Activated naive CD4-positive, alpha-beta T cell treated with anti-CD3 and anti-CD28 coated beads, Interleukin-2, amount 50 U/mL, for 16 hours (primary cell): ENCODE data around the gene DISC1.

Experiments
- DNase-seq: peaks from one replicate; pipeline ENCODE4 v3.0.0-alpha.2; 2020

DISC1 gene

GRCh38 chr1:231828182-231828920 is 201.8 kb downstream of the DISC1 start:
- no peak for DNase-seq

DNA sequence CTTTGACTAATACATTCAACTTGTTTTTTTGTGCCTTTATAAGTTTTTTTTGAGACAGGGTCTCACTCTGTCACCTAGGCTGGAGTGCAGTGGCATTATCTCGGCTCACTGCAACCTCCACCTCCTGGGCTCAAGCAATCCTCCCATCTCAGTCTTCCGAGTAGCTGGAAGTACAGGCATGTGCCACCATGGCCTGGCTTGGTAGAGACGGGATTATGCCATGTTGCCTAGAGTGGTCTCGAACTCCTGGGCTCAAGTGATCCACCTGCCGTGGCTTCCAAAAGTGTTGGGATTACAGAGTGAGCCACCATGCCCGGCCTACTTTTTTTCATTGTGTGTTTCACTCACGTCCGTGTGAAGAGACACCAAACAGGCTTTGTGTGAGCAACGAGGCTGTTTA is 202.7 kb downstream of the DISC1 start:
- no peak for DNase-seq

GRCh38 chr1:231836227-231836893 is 209.8 kb downstream of the DISC1 start:
- no peak for DNase-seq

GRCh38 chr1:231838521-231838920 is 211.9 kb downstream of the DISC1 start:
- no peak for DNase-seq

DNA sequence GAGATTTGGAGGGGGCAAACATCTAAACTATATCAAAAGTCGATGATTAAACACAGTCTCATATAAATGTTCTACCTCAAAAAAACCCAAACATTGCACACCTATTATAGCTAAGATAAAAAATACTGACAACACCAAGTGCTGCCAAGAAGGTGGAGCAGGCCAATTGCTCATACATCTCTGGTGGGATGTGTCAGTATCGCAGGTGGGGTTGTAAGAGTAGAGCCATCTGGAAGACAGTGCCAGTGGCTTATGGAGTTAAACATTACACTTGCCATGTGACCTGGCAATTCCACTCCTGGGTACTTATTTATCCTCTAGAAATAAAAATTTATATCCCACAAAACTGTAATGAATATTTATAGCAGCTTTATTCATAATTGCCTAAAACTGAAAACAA is 213.4 kb downstream of the DISC1 start:
- no peak for DNase-seq

DNA sequence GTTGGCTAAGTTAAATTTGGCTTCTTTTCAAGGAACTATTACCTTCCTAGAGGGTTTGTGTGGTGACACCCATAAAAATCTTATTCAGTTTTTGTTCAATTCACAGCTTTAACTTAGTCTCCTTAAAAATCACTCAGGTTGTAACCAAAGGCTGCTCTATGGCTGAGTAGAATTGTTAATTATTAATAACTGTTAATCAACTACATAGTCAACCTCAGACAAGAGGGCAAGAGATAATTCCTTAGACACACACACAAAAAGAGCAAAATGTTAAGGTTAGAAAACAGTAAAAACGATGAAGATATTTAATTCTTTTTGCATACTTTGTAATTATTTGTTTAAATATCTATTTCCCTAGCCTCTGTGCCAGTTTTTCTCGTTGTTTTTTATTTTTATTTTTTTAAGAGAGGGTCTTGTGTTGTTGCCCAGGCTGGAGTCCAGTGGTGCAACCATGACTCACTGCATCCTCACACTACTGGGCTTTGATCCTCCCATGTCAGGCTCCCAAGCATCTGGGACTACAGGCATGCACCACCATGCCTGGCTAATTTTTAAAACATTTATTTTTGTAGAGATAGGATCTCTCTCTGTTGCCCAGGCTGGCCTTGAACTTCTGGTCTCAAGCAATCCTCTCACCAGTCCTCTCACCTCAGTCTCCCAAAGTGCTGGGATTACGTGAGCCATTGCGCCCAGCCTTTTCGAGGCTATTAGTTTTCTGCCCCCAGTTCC is 215.2 kb downstream of the DISC1 start:
- DNase-seq, result no peak

DNA sequence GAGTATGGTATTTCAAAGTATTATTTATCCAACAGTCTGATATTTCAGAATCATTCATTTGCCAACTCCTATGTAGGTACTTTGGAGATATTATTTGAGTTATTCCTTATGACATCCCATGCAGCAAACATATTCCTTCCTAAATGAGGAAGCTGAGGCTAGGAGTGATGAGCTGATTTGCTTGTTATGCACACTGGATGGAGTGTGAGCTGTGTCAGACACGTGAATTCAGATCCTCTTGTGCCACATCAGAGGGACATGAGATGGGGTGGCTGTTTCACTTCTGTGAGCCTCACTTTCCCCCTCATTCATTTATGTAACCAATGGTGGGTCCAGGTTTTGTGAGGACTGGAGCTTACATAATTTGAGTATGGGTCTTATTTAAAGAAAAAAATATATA is 215.9 kb downstream of the DISC1 start:
- DNase-seq, result no peak

DNA sequence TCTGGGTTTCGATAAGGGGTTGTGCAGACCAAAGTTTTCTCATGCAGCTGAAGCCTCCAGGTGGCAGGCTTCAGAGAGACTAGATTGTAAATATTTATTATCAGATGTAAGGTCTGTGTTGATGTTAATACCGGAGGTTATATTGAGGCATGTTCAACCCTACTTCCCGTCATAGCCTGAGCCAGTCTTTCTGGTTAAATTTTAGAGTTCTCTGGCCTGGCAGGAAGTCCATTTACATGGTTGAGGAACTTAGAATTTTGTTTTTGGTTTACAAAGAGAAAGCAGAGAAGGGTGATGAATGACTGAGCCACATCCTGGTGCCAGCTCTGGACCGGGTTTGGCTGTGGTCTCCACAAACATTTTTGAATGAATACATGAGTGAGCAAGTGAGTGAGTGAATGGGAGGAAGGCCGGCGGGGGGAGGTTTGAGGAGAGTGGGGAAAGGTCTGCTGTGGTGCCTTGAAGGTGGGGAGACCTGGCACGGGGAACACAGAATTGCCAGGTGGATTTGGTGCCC is 218.5 kb downstream of the DISC1 start:
- DNase-seq, result no peak

DNA sequence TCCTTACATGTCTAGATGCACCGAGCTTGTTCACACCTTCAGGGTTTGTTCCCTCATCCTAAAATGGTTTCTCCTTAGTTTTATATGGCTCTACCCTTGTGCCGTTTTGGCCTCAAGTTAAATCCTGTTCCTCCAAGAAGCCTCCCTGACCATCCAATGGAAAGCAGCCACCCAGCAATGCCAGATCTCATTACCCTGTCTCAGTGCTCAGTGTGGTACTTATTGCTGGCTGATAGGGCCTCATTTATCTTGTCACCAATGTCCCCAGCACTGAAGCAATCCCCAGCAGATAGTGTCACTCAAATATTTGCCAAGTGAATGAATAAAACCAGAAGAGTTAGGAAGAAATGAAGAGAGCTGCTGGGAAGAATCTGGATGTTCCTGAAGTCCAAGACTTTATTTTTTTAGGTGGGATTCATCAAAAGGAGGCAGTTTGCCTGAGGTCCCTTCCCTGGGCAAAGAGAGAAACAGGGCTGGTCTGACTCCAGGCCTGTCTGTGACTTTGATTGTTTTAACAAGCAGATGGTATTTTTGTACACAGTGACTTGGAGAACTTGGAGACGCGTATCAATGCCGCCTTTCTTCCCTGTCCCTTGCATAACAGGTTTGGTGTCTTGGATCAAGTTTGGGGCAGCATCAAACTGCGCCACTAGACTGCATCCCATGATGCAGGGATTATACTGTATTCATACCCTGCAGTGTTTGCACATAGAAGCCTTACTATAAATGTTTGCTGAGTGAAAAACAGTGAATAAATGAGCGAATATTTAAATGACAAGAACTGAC is 221.2 kb downstream of the DISC1 start:
- DNase-seq, result no peak

DNA sequence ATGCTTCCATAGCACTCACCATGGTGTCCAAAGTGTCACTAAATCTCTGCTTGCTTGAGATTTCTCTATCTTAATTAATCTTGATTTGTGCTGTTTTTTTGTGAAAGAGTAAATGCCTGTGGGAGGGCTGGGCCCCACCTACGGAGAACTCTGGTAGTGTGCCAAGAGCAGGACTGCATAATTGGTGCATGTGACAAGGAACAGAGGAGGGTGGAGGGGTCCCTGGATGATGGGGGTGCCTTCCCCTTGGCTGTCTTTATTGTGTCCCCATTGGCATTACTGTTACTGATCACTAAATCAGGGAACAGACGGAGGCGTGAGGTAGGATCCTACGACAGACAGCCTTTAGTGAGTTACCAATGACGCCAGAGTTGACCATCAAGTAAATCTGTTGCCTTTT is 223.4 kb downstream of the DISC1 start:
- no peak for DNase-seq

DNA sequence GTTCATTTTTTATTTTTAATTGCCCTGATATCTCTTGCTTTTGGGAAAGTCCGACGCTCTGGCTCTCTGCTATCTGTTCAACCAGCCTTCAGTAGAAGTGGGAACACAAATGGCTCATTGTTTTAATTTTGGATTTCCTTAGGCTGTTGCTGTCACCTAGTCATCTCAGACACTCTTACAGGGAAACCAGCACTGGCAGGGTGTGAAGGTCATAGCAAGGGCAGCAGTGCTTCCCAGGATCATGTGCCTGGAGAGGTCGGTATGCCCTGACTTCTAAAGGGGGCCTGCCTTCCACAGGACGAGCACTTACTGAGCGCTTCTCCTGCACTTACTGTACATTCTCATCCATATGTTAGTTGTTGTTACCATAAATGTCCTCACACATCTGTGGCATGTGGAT is 224.2 kb downstream of the DISC1 start:
- DNase-seq, result no peak

DNA sequence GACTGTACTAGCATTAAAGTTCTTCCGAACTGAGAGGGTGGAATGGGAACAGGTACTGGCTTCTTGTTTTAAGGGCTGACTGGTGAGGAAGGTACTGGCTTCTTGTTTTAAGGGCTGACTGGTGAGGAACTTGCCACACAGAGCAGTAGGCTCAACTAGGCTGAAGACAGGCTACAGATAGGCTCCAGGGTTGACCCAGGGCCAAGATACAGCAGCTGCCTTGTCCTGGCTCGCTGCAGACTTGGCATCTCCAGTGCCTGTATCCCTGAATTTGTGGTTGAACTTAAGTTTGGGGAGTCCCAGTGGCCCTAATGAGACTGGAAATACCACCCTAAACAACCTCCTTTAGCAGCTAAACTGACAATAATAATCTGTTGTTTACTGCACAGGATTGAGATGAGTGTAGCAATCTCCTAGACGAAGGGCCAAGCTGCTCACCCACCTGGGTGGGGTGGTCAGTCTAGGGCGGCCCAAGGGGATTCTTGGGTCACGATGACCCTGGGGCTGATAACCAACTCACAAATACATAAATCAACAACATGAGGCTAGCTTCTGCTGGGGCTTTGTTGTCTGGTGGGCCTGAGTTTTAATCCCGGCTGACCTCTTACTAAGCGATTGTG is 227.1 kb downstream of the DISC1 start:
- DNase-seq, result no peak

GRCh38 chr1:231855361-231855760 is 228.8 kb downstream of the DISC1 start:
- DNase-seq, result no peak

DNA sequence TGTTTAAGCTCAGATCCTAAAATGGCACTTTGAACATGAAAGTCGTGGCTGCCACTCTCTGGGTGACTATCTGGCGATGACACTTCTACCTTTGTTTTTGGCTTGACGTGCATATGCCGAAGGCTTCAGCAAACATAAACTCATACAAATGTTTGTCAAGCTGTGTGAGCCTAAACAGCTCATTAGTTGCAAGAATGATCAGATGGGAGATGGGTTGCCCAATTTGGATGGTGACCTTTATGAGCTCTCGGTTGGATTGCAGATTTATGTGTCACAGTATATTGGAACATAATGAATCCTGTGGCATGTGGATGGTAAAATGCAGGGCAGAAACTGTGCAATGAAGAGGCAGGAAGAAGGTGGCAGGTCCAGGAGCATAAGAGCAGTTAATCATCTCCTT is 229.3 kb downstream of the DISC1 start:
- no peak for DNase-seq

GRCh38 chr1:231856426-231856825 is 229.8 kb downstream of the DISC1 start:
- DNase-seq, result no peak

- DNase-seq, result no peak
These were observed 230.3 kb downstream of the DISC1 start for GRCh38 chr1:231856894-231857293.

DNA sequence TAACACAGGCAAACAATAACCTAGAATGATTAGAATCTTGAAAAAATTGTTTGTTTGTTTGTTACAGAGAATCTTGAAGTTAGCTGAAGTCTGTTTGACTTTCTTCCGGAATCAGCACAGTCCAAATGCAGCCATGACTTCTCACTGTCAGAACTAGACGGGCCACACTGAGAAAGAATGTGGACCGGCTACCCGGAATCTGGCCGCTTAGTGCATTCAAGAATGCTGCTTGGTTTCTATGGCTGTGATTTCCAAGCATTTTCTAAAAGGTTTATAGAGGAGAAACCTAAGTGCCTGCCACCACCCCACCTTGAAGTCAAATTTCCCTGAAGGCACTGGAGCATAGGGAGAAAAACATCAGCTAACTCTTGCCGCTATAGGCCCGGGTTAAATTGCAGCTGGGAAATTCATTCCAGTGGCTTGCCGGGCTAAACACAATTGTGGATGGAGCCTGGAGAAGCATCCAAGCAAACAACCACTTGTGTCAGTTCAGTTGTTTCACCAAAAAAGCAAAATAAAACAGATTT is 231.1 kb downstream of the DISC1 start:
- no peak for DNase-seq

DNA sequence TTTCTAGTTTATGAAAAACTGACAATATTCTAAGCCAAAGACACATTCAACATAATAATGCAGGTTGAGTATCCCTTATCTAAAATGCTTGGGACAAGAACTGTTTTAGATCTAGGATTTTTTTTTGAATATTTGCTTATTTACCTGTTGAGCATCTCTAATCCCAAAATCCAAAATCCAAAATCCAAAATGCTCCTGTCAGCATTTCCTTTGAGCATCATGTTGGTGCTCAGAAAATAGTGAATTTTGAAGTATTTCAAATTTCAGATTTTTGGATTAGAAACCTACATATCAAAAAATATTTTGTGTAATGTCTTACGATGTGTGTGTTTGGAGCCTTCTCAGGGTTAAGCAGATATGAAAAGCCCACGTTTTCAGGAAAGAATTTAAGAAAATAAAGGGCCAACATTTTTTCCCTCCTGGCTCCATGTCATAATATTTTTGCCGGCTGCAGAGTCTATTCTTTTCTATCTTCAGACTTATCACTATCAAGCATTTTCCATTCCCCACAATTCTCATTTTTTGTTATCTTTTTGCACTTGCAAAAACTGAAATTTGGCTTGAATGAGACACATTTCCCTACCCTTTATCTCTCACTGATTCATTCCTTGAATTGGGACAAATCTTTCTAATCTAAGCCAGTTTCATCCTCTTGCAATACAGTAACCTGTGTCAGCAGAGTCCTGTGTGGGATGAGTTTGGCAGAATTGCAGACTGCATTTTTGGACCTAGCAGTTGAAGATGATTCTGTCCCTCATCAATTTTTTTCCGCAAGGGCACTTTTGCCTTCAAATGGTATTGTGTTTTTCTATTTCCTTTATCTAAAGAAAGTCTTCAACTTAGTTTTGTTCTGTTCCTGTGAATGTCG is 233.9 kb downstream of the DISC1 start:
- DNase-seq, result no peak

- DNase-seq, result no peak
These were observed 235.2 kb downstream of the DISC1 start for GRCh38 chr1:231861541-231862481.

DNA sequence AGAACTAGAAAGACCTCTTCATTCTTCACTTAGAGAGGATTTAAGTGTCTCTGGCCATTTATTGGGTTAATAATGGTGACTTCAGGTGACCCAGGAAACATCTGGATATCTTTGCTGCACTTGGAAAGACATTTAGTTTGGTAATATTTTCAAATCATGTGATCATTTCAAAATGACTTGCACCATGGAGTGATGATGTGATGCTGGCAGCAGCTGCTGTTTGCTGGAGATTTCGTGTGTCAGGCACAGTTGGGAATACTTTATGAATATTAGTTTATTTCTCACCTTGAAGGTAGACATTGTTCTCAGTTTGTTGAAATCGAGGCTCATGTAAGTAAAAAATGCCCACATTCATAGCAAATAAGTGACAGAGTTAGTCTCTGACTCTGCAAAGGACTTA is 236.0 kb downstream of the DISC1 start:
- no peak for DNase-seq
